Fibroblast of lung (primary cell): ENCODE results near the gene CSRP1.

Experiments
- EZH2 ChIP-seq: IDR thresholded peaks from 2 replicates; pipeline ENCODE4 v1.5.1; 2012; ENCODE audit warnings: low read length, control low read depth, mild to moderate bottlenecking; ENCODE audit errors: missing control alignments
- TF ChIP-seq, protein P1 (sequence below), 2 donors: IDR thresholded peaks in 1 of 2; conservative IDR thresholded peaks in 1 of 2; 1 replicate in 1 of 2; 2 replicates in 1 of 2; pipeline ENCODE4 v1.5.1; 2011 to 2012; ENCODE audit warnings: low read length in 2 of 2, control low read depth in 1 of 2, inconsistent platforms in 1 of 2, low read depth in 1 of 2, mild to moderate bottlenecking in 1 of 2

DNA sequence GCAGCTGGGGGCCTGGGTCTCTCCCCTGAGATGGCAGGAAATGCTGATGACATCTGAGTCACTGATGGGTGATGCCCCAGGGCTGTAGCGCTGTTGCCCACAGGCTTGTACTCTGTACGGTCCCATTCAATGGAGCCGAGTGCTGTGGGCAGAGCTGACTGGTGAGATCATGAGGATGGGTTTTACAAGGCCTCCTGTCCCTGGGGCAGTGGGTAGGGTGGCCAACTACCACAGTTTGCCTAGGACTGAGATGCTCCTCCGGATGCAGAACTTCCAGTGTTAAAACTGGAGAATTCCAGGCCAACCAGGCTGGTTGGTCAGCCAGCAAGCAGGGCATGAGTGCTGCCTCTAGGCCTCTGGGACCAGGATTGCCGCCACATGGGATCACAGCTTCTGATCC is 47.1 kb downstream of the CSRP1 start:
- TF ChIP-seq, protein P1, sequence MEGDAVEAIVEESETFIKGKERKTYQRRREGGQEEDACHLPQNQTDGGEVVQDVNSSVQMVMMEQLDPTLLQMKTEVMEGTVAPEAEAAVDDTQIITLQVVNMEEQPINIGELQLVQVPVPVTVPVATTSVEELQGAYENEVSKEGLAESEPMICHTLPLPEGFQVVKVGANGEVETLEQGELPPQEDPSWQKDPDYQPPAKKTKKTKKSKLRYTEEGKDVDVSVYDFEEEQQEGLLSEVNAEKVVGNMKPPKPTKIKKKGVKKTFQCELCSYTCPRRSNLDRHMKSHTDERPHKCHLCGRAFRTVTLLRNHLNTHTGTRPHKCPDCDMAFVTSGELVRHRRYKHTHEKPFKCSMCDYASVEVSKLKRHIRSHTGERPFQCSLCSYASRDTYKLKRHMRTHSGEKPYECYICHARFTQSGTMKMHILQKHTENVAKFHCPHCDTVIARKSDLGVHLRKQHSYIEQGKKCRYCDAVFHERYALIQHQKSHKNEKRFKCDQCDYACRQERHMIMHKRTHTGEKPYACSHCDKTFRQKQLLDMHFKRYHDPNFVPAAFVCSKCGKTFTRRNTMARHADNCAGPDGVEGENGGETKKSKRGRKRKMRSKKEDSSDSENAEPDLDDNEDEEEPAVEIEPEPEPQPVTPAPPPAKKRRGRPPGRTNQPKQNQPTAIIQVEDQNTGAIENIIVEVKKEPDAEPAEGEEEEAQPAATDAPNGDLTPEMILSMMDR (conservative IDR thresholded peaks at IDR 0.05 in 1 of 2, IDR thresholded peaks at IDR 0.05 in 1 of 2; ENCODE audit: low read depth in 1 of 2, low read length in 2 of 2), result no peak
- no peak for TF ChIP-seq EZH2
